PC-3 (cell line): ENCODE data around the gene TAOK3. TPM values are rescaled to one million over a fixed set of nuclear protein-coding genes. Genes with fewer than 3 reads are reported as not detected.

ENCODE experiments used
- ATAC-seq: fragments of 200-7000 bp; cut with Tn5 transposase; 2 replicates; pipeline ENCODE4 v1.9.1; 2020; ENCODE audit warnings: mild to moderate bottlenecking, moderate library complexity
- BruUV-seq: library from RNA; stranded (reverse); fragments of 400-500 nt; replicated peaks from 2 replicates; lab custom pipeline; 2021; lab: Mats Ljungman, UMichigan
- CTCF ChIA-PET: fragments of 300-600 bp; sonication (Branson Sonifier 250); formaldehyde crosslinking; loops from one replicate; lab custom pipeline; 2022; ENCODE audit warnings: antibody characterized with exemption; lab: Charles Lee
- POLR2A ChIA-PET: fragments of 300-600 bp; sonication (Branson Sonifier 250); formaldehyde crosslinking; loops from one replicate; lab custom pipeline; 2022; ENCODE audit warnings: antibody characterized with exemption; ENCODE audit not compliant: unreplicated experiment; lab: Charles Lee
- DNase-seq: peaks from one replicate; pipeline ENCODE4 v3.0.0-alpha.2; 2015
- H2AFZ ChIP-seq: fragments of 300-600 bp; sonication (generic); 2 replicates; pipeline ENCODE4 v1.6.0; 2016; ENCODE audit warnings: antibody characterized with exemption, low read length
- H3F3A ChIP-seq: fragments of 300-600 bp; sonication (generic); one replicate; pipeline ENCODE4 v1.6.0; 2017; ENCODE audit warnings: antibody characterized with exemption, low read length, control low read depth, mild to moderate bottlenecking; ENCODE audit not compliant: unreplicated experiment
- H3K27ac ChIP-seq: fragments of 300-600 bp; sonication (generic); 2 replicates; pipeline ENCODE4 v1.5.1; 2016; ENCODE audit warnings: mild to moderate bottlenecking, low read length
- H3K27me3 ChIP-seq: fragments of 300-600 bp; sonication (generic); 2 replicates; pipeline ENCODE4 v1.6.1; 2016; ENCODE audit warnings: low read length, mixed read lengths
- H3K36me3 ChIP-seq: fragments of 300-600 bp; sonication (generic); 2 replicates; pipeline ENCODE4 v1.6.1; 2016; ENCODE audit warnings: low read depth, mixed run types, low read length, mixed read lengths
- H3K4me1 ChIP-seq: fragments of 300-600 bp; sonication (generic); 2 replicates; pipeline ENCODE4 v1.5.1; 2016; ENCODE audit warnings: low read length; ENCODE audit not compliant: insufficient read depth
- H3K4me2 ChIP-seq: fragments of 300-600 bp; sonication (generic); 2 replicates; pipeline ENCODE4 v1.6.0; 2016; ENCODE audit warnings: low read length
- H3K4me3 ChIP-seq: fragments of 300-600 bp; sonication (generic); 2 replicates; pipeline ENCODE4 v1.5.1; 2016; ENCODE audit warnings: mild to moderate bottlenecking, low read length, mixed read lengths
- H3K79me2 ChIP-seq: fragments of 300-600 bp; sonication (generic); 2 replicates; pipeline ENCODE4 v1.6.1; 2017; ENCODE audit warnings: low read length, mixed read lengths
- H3K9ac ChIP-seq: fragments of 300-600 bp; sonication (generic); 2 replicates; pipeline ENCODE4 v1.6.0; 2016; ENCODE audit warnings: mild to moderate bottlenecking, low read length
- H3K9me2 ChIP-seq: fragments of 300-600 bp; sonication (generic); replicated peaks from 2 replicates; pipeline ENCODE4 v1.6.1; 2016; ENCODE audit warnings: mixed run types, low read length, mixed read lengths
- H3K9me3 ChIP-seq: fragments of 300-600 bp; sonication (generic); 2 replicates; pipeline ENCODE4 v1.6.1; 2016; ENCODE audit warnings: low read length, mixed read lengths
- H4K20me1 ChIP-seq: fragments of 300-600 bp; sonication (generic); 2 replicates; pipeline ENCODE4 v1.6.1; 2016; ENCODE audit warnings: low read length, mixed read lengths
- EZH2 ChIP-seq: fragments of 300-600 bp; sonication (generic); IDR thresholded peaks from one replicate; pipeline ENCODE4 v1.6.1; 2017; ENCODE audit warnings: antibody characterized with exemption, mild to moderate bottlenecking, low read length; ENCODE audit not compliant: unreplicated experiment
- EZH2phosphoT487 ChIP-seq: fragments of 300-600 bp; sonication (generic); IDR thresholded peaks from 2 replicates; pipeline ENCODE4 v1.6.1; 2018; ENCODE audit warnings: mild to moderate bottlenecking, antibody characterized with exemption, low read length, borderline replicate concordance
- intact Hi-C: fragments of 100-400 bp; cut with micrococcal nuclease; formaldehyde crosslinking; loops from 2 replicates; pipeline ENCODE4 v1.9.0; 2023
- total RNA-seq: library from RNA; depleted of rRNA; stranded (reverse); fragments of >200 nt; gene quantifications from 2 replicates; pipeline ENCODE4 v1.2.3, GENCODE V29; 2014
- TF ChIP-seq, protein P1 (sequence below): fragments of 300-600 bp; sonication (generic); conservative IDR thresholded peaks from 2 replicates; pipeline ENCODE4 v1.5.1; 2017; ENCODE audit warnings: antibody characterized with exemption, low read depth, mild to moderate bottlenecking, low read length

The TAOK3 gene
- total RNA-seq, 1 experiment from 2014 or later = 27.9 TPM

DNA sequence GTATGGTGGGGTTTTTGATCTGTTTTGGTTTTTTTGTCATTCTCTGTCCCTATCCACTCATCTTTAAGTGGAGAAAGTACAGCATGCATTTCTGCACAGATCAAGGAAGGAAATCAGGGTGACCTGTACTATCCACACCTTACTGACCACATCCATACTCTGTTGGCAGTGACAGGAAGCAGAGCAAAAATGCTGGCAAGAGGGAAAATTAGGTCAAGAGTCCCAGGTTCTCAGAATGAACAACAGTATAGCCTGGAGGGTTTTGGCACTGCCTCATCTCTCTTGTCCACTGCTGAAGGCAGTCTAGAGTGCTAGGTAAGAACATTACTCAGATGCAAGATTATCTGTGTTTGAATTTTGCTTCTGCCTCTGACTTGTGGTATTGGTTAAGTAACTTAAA is 70.7 kb downstream of the TAOK3 start:
- H3K9ac ChIP-seq = no peak overlapping the region
- TF ChIP-seq EZH2 = no peak
- TF ChIP-seq EZH2phosphoT487 = no peak
- TF ChIP-seq, protein P1, sequence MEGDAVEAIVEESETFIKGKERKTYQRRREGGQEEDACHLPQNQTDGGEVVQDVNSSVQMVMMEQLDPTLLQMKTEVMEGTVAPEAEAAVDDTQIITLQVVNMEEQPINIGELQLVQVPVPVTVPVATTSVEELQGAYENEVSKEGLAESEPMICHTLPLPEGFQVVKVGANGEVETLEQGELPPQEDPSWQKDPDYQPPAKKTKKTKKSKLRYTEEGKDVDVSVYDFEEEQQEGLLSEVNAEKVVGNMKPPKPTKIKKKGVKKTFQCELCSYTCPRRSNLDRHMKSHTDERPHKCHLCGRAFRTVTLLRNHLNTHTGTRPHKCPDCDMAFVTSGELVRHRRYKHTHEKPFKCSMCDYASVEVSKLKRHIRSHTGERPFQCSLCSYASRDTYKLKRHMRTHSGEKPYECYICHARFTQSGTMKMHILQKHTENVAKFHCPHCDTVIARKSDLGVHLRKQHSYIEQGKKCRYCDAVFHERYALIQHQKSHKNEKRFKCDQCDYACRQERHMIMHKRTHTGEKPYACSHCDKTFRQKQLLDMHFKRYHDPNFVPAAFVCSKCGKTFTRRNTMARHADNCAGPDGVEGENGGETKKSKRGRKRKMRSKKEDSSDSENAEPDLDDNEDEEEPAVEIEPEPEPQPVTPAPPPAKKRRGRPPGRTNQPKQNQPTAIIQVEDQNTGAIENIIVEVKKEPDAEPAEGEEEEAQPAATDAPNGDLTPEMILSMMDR = no peak
- H3K79me2 ChIP-seq = no peaks in the 10 kb centered on the region
- peaks cover 39% of the 10 kb centered on the region for H3K4me1 ChIP-seq
- no peaks in the 10 kb centered on the region for H3K27me3 ChIP-seq
- DNase-seq = peak; percentile 99
- ChIA-PET CTCF (interaction anchor here (0.6 kb wide), 1 partner anchor 76 kb away, joined by 3 read pairs; no protein-coding TSS in a partner anchor), POLR2A (no interaction called here)
- H4K20me1 ChIP-seq = no peaks in the 10 kb centered on the region
- BruUV-seq = no TSS peak
- H3F3A ChIP-seq = peaks cover 7% of the 10 kb centered on the region
- no peaks in the 10 kb centered on the region for H3K9me3 ChIP-seq
- intact Hi-C loops = loop anchor here (2.0 kb wide), 1 partner anchor 31 kb away; no protein-coding TSS in a partner anchor
- peak overlapping the region; percentile 44 for H3K4me2 ChIP-seq
- no peak overlapping the region for H2AFZ ChIP-seq
- no peaks in the 10 kb centered on the region for H3K9me2 ChIP-seq
- peak; percentile 93 for ATAC-seq
- no peaks in the 10 kb centered on the region for H3K36me3 ChIP-seq
- H3K27ac ChIP-seq = peak overlapping the region; percentile 16; the same call in 1 of the 2 replicates
- H3K4me3 ChIP-seq = no peak overlapping the region

DNA sequence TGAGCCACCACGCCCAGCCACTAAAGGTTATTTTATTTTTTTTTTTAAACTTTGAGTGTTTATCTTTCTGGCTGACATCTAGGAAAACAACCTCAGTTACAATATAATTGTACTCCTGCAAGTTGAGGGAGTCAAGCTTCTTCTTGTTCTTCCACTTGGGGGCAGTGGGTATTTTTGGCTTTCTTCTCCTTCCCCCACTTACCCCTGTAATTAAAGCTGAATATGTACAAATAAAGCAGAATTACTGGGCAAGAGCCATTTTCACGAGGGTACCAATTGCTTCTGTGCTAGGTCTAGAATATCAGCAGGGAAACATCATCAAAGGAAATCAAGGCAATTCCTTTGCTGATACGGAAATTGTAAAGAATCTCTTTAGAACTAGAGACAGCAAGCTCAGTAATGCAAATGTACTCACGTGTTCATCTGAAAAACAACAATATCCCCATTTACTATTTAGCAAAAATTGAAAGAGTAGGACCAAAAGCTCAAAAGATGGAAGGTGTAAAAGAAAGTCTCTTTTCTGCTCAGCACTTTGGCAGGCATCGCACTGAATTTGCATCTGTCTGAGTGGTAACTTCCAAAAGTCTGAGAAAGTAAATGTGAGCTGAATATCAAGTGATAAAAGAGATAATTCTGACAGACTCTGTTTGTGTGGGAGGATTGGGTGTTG is 72.8 kb downstream of the TAOK3 start:
- Histone ChIP-seq H3K4me3 (no peak overlapping the region), H2AFZ (no peak overlapping the region), H3K36me3 (no peaks in the 10 kb centered on the region), H3F3A (peaks cover 6% of the 10 kb centered on the region), H4K20me1 (no peaks in the 10 kb centered on the region), H3K79me2 (no peaks in the 10 kb centered on the region), H3K27me3 (no peaks in the 10 kb centered on the region), H3K9me2 (no peaks in the 10 kb centered on the region), H3K4me1 (peaks cover 31% of the 10 kb centered on the region), H3K9me3 (no peaks in the 10 kb centered on the region), H3K4me2 (no peak overlapping the region), H3K27ac (no peak overlapping the region), H3K9ac (no peak overlapping the region)
- intact Hi-C loops = no loop called here
- no peak for DNase-seq
- ChIA-PET POLR2A (interaction anchor here (0.6 to 0.7 kb wide), 2 partner anchors 13 to 71 kb away, joined by 3 to 4 read pairs; no protein-coding TSS in a partner anchor), CTCF (interaction anchor here (1.0 kb wide), 1 partner anchor 76 kb away, joined by 9 read pairs; the partner anchor contains the start of gene SUDS3)
- no TSS peak for BruUV-seq
- no peak for ATAC-seq
- TF ChIP-seq, protein P1 = no peak
- TF ChIP-seq EZH2 = no peak
- no peak for TF ChIP-seq EZH2phosphoT487

DNA sequence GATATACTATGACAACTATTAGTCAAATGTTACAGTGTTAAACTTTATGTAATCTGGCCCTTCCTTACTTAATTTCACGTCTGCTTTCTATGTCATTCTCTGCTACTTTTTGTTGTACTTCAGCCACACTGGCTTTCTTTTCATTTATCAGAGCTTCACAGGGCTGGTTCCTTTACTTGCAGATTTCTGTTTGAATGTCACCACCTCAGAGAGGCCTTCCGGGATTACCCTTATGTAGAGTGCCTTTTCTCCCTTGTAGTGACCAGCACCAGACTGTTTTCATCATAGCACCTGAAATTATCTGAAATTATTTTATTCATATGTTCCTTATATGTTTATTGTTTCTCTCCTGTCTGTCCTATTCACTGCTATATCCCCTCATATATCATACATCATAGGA is 75.4 kb downstream of the TAOK3 start:
- intact Hi-C loops = no loop called here

More for the DNA sequence above, 75.4 kb downstream of the TAOK3 start:
- Histone ChIP-seq H3K9me2 (no peaks in the 10 kb centered on the region), H3F3A (peaks cover under 1% of the 10 kb centered on the region), H3K36me3 (no peaks in the 10 kb centered on the region), H3K27me3 (no peaks in the 10 kb centered on the region), H4K20me1 (no peaks in the 10 kb centered on the region), H3K9me3 (no peaks in the 10 kb centered on the region), H3K4me3 (no peak overlapping the region), H3K4me1 (peaks cover 13% of the 10 kb centered on the region), H3K9ac (no peak overlapping the region), H3K79me2 (no peaks in the 10 kb centered on the region), H3K4me2 (no peak overlapping the region), H2AFZ (no peak overlapping the region), H3K27ac (no peak overlapping the region)
- DNase-seq (no peak), ATAC-seq (no peak)
- ChIA-PET CTCF (no interaction called here), POLR2A (no interaction called here)
- TF ChIP-seq EZH2phosphoT487 = no peak
- TF ChIP-seq, protein P1 = no peak
- TF ChIP-seq EZH2 = no peak
- no TSS peak for BruUV-seq
